HG03135 (cell line): ENCODE results near the gene CIPC.

Experiments used
- ATAC-seq: cut with Tn5 transposase; IDR thresholded peaks from one replicate; pipeline ENCODE4 v1.9.1; 2021; ENCODE audit warnings: mild to moderate bottlenecking, moderate library complexity; ENCODE audit not compliant: unreplicated experiment

CIPC gene

DNA sequence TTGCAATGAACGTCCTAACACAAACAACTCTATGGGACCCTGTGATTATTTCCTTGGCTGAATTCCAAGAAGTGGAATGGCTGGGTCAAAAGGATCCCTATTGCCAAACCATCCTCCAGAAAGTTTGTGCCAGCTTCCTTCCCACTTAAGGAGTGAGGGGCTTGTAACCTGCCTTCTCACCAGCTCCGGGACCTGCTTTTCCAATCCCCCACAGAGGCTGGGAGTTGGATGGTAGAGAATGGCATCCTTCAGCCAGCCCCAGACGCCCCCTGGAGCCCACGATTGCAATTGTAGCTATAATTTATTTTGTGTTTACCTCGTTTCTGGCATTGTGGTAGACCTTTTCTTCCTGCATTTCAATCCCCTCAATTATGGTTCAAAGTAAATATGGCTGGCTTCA is 53.2 kb downstream of the CIPC start:
- no peak for ATAC-seq

DNA sequence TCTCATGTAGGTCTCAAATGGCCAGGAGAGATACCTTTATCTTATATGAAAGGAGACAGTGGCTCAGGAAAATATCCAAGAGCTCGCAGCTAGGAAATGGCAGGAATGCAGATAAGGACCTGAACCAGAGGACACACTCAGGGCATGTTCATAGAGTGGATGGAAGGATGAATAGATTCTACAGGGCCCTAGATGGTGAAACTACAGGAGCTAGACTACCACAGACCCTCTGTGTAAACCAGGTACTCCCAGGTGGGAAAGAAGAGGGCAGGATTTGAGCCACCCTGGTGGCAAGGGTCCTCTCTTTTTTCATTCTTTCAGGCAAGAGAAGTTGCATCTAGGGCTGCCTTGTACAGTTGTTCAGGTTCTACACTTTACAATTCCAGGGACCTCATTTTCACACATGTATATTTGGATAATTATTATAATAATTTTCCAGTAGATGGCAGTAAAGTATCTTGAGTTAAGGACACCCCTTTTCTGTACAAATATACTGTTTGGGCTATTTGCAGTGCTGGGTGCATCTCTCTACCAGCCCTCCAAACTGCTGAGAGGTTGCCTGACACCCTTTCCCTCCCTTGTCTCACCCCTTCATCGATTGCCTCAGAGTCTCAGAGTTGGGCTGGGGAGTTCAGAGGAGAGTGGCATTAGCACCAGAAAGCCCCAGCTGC is 54.0 kb downstream of the CIPC start:
- no peak for ATAC-seq

DNA sequence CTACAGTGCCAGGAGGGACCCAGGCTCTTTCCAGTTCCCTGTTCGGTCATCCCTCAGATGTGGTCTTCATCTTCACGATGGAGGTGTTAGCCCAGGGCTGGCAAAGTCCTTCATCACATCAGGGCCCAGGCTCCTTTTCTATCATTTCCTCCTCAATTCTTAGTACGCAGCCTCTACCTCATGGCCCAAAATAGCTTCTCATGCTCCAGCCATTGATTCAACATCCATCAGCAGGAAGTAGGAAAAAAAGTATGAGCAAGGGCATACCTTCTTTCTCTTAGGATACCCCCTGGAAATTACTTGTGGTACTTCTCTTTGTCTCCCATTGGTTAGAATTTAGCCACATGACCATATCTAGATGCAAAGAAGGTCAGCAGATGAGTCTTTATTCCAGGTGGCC is 55.7 kb downstream of the CIPC start:
- ATAC-seq: no peak

- ATAC-seq: no peak
These were observed 56.4 kb downstream of the CIPC start for GRCh38 chr14:77154421-77154820.

DNA sequence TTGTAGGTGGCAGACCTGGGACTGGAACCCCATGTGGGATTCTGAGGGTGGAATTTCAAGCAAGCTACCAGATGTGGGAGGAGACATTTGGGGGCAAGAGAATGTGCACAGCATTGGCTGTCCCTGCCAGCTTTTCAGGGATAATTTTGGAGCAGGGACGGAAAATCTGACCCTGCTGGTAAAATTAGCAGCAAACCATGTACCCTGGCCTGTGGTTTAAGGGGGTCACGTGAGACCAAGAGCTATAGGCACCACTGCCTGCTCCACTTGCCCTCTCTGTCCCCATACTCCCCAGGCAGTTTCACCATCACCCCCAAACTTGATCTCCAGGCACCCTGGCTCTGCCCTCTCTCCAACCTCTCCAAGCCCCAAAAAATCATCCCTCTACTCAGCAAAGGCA is 57.0 kb downstream of the CIPC start:
- ATAC-seq: no peak

DNA sequence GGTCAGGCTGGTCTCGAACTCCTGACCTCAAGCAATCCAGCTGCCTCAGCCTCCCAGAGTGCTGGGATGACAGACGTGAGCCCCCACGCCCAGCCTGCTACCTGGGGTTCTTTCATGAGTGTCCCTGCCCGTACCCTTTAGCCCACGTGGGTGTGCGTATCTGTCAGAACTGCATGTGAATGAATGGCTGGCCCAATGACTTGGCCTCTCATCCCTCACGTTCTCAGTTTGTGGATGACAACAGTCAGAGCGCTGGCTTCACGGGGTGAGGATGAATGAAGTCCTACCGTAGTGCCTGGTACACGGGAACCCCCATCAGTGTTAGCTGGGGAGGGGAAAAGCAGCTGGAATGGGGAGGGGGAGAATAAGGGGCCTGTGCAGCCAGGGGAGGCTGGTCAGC is 59.7 kb downstream of the CIPC start:
- no peak for ATAC-seq

DNA sequence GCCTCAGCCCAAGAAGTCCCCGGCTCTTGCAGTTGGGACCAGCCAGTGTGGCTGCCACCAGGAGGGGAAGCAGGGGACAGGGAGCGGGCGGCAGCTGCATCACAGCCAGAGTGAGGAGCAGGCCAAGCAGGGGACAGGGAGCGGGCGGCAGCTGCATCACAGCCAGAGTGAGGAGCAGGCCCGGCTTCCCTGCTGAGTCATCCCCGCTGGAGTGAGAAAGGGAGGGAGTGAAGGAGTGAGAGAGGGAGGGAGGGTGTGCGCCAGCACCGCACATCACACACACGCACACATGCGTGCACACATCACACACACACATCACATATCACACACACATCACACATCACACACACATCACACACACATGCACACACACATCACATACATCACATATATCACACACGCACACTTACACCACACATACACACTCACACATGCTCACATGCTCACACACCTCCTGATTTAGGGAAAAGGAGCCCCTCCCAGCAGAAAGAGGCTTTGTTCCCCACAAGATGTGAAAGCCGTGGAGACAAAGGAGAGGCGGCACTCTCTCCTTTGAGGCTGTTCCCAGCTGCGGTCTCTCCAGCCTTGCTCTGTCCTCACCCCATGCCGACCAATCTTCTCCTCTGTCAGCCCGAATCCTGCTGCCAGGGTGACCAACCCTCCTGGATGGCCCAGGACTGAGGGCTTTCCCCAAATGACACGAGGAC is 60.3 kb downstream of the CIPC start:
- ATAC-seq: no peak

DNA sequence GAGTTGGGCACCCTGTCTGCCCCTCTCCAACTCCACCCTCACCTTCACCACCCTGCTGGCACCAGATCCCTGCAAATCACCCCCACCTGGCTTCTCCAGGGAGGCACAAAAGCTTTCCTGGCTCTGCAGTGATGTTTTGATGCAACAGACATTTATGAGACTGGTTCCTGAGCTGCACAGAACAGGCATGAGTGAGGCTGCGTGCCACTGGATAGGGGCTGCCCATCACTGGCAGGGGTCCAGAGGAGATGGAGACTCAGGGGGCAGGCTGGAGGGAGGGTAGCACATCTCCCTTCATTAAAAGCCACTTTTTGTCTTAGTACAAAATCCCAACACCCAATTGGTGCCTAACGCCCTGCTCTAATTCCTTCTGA is 60.8 kb downstream of the CIPC start:
- no peak for ATAC-seq

DNA sequence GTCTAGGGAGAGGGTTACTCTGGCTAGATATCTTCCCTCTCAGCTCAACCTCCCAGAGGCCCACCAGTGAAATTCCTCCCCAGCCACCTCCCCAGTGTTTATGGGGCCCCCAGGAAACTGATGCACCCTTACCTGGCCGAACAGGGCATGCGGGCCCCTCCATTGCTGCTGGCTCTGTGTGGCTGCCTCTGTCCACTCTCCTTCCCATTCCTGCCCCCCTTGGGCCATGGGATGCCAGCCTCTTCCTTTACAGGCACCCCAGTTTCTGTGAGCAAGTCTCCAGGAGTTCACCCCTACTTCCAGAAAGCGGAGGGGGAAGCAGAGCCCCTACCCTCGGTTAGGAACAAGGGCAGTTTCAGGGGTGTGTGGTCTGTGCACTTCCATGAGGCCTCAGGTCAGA is 63.0 kb downstream of the CIPC start:
- ATAC-seq: no peak
